ENCODE measurements around the gene CCNO. TPM values are rescaled to one million over a fixed set of nuclear protein-coding genes. Genes with fewer than 3 reads are reported as not detected.

CCNO gene
- total RNA-seq, 2 donors from 2014 or later = 7.3 to 10.5 TPM

DNA sequence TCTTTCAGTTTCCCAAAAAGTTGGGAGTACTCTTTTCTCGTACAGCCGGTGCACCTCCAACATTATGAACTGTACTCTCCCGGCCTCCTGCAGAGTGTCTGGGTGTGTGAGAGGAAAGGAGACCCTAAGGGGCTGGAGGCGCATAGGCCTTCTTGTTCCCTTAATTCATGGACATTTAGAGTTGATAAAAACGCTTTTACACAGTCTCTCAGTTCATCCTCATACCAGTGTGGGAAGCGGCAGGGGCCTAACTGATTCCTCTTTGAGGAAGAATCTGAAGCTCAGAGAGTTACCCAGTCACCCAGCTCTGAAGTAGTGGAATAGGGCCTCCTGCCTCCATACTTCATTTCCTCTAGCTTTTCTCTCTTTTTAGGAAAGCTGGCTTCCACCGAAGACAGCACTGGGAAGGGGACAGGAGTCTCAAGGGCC lies 9.6 kb downstream of the CCNO start:
- 55 to 76% methylated on average over 7 of the region's 7 CpGs for WGBS, 2 donors
- Histone ChIP-seq H3K36me3 (replicated peaks in 1 of 2; ENCODE audit: insufficient read depth in 1 of 2, low read depth in 2 of 2) (no peaks in the 10 kb centered on the region), H3K27me3 (no peaks in the 10 kb centered on the region), H3K4me3 (no peak overlapping the region), H3K27ac (no peak overlapping the region), H3K4me1 (peaks cover 37% of the 10 kb centered on the region), H3K9me3 (no peaks in the 10 kb centered on the region)
- TF ChIP-seq CTCF (IDR thresholded peaks at IDR 0.05) (no peak), POLR2A (IDR thresholded peaks at IDR 0.05) (no peak)
- ATAC-seq (no peak), DNase-seq (no peak)
- intact Hi-C loops (cut with DNase I) = no loop called here

GRCh38 chr5:55222985-55223811 lies 10.2 kb downstream of the CCNO start:
- H3K4me1 ChIP-seq = peaks cover 43% of the 10 kb centered on the region
- H3K27me3 ChIP-seq = no peaks in the 10 kb centered on the region
- intact Hi-C loops (cut with DNase I) = no loop called here
- H3K9me3 ChIP-seq = no peaks in the 10 kb centered on the region
- no peak for ATAC-seq
- H3K27ac ChIP-seq = no peak overlapping the region
- H3K36me3 ChIP-seq (replicated peaks in 1 of 2; ENCODE audit: insufficient read depth in 1 of 2, low read depth in 2 of 2) = no peaks in the 10 kb centered on the region
- 48 to 63% methylated on average over 34 to 58 of the region's 61 CpGs for WGBS, 2 donors
- TF ChIP-seq CTCF (IDR thresholded peaks at IDR 0.05) (no peak), POLR2A (IDR thresholded peaks at IDR 0.05) (no peak)
- no peak overlapping the region for H3K4me3 ChIP-seq
- DNase-seq = no peak

DNA sequence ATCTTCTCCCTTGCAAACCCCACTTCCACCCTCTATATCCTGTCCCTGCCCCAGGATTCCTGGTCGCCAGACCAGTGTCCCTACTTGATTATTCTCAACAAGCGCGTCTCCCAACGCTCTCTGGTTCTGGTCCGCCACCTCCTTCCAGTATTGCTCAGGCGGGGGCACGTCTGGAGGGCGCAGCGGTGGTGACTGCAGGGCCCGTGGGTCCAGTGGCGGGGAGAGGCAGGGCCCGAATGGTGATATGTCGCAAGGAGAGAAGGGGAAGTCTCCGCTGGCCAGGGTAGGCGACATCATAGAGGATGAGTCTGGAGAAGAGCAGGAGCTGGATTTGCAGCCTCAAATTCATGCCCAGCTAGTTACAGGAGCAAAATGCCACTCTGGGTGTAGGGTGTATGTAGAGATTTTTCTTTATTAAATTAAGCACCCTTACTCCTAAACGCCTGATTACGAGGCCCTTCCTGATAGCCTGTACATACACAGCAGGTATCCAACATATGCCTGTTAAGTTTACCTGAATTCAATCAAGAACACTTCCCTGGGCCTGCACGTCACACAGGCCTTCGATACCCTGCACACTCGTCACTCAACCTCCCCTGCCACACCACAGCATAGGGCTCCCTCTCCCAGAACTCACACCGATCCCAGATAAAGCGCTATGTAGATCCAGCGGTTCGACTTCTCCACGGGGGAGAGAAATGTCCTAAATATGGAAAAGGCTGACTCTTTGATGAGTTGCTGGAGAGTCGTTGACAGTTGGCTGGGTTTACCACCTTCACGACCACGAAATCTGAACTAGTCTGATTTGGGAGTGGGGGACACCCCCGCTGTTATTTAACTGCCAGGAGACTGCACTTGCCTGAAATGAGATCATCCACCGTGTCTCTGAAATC lies 11.1 kb downstream of the CCNO start:
- Histone ChIP-seq H3K36me3 (replicated peaks in 1 of 2; ENCODE audit: insufficient read depth in 1 of 2, low read depth in 2 of 2) (no peaks in the 10 kb centered on the region), H3K4me1 (peaks cover 44% of the 10 kb centered on the region), H3K9me3 (no peaks in the 10 kb centered on the region), H3K27ac (no peak overlapping the region), H3K4me3 (no peak overlapping the region), H3K27me3 (no peaks in the 10 kb centered on the region)
- WGBS, 2 donors = 47 to 71% methylated on average over 30 of the region's 30 CpGs
- TF ChIP-seq CTCF (IDR thresholded peaks at IDR 0.05) = no peak
- no peak for TF ChIP-seq POLR2A (IDR thresholded peaks at IDR 0.05)
- intact Hi-C loops (cut with DNase I) = no loop called here
- no peak for ATAC-seq
- no peak for DNase-seq

DNA sequence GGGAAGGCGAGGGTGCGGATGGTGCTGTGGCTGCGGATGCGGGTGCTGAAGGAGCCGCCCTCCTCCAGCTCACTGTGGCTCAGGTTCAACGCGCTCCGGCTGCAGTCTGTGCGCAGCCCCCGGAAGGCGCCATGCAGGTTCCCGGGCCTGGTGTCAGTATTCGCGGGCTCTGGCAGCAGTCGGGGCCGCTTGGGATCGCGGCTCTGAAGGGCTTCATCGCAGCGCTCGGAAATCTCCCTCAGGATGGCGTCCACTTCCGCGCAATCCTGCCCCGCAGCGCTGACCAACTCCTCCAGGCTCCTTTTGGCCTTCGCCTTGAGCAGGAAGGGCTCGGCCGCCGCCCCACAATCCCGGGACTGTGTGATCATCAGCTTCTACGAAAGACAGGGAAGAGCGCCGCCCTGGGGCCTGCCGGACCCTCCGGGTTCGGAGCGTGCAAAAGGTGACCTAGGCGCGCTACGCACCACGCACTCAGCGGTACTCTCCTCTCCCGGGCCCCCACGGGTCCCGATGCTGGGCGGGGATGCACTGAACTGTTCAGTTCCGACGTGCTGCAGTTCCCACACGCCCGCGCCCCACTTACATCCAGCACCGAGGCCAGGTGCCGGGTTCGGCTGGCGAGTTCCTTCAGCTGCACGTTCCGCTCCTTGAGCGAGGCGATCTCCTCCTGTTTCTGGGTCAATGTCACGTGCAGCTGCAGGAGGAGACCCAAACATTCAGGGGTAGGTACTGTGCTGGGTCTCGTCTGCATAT lies 12.8 kb downstream of the CCNO start:
- peak overlapping the region in 2 of 4 donors; percentile 1 to 6 for H3K27ac ChIP-seq
- H3K9me3 ChIP-seq = no peaks in the 10 kb centered on the region
- intact Hi-C loops (cut with DNase I) = no loop called here
- peaks cover 35% of the 10 kb centered on the region for H3K4me1 ChIP-seq
- no peaks in the 10 kb centered on the region for H3K27me3 ChIP-seq
- H3K36me3 ChIP-seq (replicated peaks in 1 of 2; ENCODE audit: insufficient read depth in 1 of 2, low read depth in 2 of 2) = no peaks in the 10 kb centered on the region
- WGBS, 2 donors = 40 to 51% methylated on average over 37 to 57 of the region's 62 CpGs
- TF ChIP-seq POLR2A (IDR thresholded peaks at IDR 0.05) (no peak), CTCF (IDR thresholded peaks at IDR 0.05) (peak in 1 of 7 experiments; percentile 9)
- DNase-seq (peak in 3 of 4 donors; percentile 20 to 40 (median 21)), ATAC-seq (no peak)
- H3K4me3 ChIP-seq = no peak overlapping the region

Measured in body of pancreas (tissue), 4 donors.